Right atrium auricular region (tissue), 2 donors: ENCODE measurements around the gene RASL11A. TPM values are rescaled to one million over a fixed set of nuclear protein-coding genes. Genes with fewer than 3 reads are reported as not detected.

Source experiments
- total RNA-seq, 2 donors: library from RNA; depleted of rRNA; stranded (reverse); fragments of >200 nt; gene quantifications; one replicate each; pipeline ENCODE4 v1.1.0, GENCODE V29; 2016

Gene RASL11A
- total RNA-seq, 2 donors from 2014 or later, result 9.3 to 16.3 TPM

Other genes starting within 250 kb of the RASL11A start
- 10 to 100 TPM; 11.6 to 23.0 TPM for gene USP12, start 99.0 kb upstream of the RASL11A start, total RNA-seq
- 100 to 1,000 TPM; 424 to 949 TPM for gene RPL21, start 19.3 kb upstream of the RASL11A start, total RNA-seq
- gene GTF3A, start 153.8 kb downstream of the RASL11A start, total RNA-seq, result 100 to 1,000 TPM; 227 to 327 TPM
- gene MTIF3, start 179.7 kb downstream of the RASL11A start, total RNA-seq, result 100 to 1,000 TPM; 113 to 252 TPM